ENCODE measurements around the gene FSTL4.
A peak's percentile ranks its signal among the peaks of the same experiment; 100 is the strongest.

The FSTL4 gene

DNA sequence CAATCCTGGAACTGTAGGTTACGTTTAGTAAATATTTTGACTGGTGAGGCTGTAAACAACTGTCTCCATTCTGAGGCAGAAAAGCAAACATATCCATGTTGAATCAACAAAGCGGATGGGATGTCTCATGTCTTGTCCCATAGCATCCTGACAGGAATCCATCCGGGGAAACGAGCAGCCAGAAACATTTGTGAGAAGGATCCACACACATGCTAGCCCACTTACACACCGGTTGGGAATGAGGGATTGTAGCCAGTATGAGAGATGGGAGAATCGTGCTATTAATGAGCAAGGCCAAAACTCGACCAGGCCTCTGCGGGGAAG, 117.5 kb downstream of the FSTL4 start:
- intact Hi-C loops (cut with DNase I) = no loop called here
- DNase-seq = peak in 1 of 42 donors; percentile 31

DNA sequence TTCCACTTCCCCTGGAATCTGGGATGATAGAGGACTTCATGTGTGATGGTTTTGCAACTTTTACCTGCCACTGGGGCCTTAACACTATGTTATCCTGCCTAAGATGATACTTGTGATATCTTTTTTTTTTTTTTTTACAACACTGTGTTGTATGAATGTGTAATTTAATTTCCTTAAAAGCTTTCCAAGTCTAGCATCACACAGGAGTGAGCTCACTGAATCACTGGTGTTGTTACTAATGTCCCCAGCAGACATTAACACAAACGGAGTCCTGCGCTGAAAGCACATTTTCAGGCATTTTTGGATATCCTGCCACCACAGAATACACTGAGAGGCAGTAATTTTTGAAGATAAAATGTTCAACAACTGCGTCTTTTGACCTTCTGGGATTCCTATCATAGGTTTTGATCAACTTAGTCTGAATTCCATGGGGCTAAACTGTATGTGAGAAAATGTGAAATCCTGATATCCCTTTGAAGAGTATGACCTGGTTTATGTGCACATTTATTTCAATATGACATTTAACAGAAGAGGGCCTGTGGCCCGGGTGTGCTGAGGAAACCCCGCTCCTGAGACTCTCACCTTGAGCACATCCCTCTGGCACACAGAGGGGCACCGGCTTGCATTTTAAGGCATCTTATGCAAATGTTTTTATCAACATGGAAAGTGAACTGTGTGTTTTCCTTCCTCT, 118.0 kb downstream of the FSTL4 start:
- DNase-seq = peak in 1 of 42 donors; percentile 33
- intact Hi-C loops (cut with DNase I) = no loop called here

DNA sequence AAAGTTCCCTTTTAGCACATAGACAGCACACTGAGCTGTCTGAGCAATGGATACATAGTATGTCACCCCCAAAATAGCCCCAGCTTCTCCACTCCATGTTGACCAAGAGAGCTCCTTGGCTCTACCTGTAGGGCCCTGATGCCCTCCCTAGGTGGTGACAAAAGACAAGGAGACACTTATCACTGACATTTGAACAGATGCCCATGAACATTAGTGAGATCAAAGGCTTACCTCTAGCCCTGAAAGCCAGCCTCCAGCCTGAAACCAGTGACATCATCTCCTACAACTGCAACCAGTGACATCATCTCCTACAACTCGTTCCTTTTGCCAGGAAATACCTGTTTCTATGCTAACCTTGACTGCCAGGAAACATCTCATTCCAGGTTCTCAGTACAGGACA, 122.7 kb downstream of the FSTL4 start:
- intact Hi-C loops (cut with DNase I) = no loop called here
- DNase-seq = peak in 1 of 42 donors; percentile 8

DNA sequence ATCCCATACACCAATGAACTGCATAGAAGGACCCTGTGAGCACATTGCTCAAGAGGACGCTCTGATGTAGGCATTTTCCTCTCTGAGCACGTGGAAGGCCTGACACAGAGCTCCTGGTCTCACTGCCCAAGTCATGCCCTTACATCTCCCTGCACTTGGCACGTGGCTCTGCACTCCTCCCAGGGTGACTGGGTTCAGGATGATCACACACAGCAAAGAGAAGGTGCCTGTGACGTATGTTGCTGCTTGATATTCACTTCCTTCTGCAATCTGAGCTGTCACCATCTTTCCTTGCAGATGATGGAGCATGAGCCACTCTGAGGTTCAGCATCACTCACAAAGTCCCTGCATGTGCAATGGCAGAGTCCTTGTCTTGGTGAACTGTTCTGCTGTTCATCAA, 125.2 kb downstream of the FSTL4 start:
- no peak for DNase-seq
- intact Hi-C loops (cut with DNase I) = no loop called here

DNA sequence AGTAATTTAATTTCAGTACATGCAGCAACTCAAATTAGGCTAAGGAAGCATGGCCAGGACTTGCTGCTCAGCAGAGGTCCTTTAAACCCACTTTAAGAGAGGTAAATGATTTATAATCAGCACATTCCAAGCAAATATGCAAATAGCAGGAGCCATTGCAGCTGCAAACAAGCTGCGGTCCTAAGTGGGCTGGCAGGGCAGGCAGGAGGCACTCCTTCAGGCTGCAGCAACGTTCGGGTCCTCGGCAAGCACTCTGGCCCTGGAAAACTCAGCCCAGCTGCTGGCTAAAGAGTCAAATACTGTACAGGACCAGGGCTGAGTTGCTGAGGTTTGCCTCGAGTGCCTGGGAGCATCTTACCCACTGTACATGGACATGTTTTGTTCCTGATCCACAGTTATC, 126.9 kb downstream of the FSTL4 start:
- intact Hi-C loops (cut with DNase I) = no loop called here
- DNase-seq = no peak

DNA sequence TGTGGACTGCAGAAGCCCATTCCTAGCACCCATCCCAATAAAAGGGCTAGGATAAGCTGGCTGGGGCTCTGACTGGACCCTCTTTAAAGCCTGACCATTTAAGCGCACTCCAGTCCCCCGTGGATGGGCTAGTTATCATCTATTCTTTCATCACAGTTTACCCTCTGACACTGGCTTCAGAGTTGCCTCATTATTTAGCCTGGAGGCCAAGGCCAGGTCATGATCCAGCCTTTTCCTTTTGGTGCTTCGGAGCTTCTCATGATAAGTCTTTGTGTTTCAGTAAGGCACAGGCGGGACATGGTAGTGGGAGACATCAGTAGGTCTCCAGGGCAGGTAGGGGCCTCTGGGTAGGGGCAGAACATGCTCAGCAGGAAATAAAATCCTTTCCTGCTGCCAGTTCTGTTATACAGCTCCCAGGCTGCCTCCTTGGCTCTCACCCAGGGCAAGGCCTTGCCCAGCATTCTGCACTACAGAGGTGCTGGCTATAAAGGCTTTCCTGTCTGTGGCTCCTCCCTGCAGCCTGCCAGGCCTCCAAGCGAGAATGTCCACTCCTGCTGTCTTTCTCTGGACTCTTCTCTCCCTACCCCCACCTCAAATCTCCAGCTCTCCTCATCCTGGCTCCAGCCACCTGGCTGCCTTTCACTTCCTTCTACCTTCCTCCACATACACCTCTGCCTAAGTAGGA, 128.8 kb downstream of the FSTL4 start:
- DNase-seq = peak in 2 of 42 donors; percentile 6 to 12
- intact Hi-C loops (cut with DNase I) = no loop called here

DNA sequence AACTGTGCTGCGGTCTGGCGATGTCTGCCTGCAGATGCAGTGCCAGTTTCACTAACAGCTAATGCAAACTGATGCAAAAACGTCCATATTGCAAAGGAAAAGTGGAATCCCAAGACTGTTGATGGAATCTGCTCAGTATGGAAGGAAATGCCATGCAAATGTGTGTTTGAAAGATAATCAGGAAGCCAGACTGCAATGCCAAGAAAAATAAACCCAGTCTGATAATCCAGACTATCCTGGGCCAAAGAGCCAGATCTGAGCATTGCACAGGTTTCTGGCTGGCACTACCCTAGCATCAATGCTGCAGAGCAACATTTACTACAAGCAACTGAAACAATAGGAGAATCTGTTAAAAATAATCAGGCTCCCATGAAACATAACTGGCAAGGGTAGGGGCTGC, 130.3 kb downstream of the FSTL4 start:
- intact Hi-C loops (cut with DNase I) = no loop called here
- DNase-seq = peak in 1 of 42 donors; percentile 4

DNA sequence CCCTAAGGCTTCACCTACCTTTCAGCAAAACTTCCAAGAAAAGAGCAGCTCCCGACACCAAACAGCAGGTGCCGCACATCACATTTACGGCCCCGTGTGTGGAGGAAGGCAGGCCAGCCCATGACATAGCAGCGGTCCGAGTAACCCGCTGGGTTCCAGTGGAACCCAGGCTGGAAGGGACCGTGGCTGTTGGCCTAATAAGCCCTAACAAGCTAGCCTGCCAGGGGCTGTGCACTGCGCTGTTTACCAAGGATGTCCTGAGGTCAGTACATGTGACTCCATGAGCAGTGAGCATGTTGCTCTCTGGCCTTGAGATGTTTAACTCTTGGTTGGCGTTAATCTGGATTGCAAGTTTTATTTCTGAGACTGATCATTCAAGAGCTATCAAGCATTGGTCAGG, 131.5 kb downstream of the FSTL4 start:
- peak in 1 of 42 donors; percentile 4 for DNase-seq
- intact Hi-C loops (cut with DNase I) = no loop called here

DNA sequence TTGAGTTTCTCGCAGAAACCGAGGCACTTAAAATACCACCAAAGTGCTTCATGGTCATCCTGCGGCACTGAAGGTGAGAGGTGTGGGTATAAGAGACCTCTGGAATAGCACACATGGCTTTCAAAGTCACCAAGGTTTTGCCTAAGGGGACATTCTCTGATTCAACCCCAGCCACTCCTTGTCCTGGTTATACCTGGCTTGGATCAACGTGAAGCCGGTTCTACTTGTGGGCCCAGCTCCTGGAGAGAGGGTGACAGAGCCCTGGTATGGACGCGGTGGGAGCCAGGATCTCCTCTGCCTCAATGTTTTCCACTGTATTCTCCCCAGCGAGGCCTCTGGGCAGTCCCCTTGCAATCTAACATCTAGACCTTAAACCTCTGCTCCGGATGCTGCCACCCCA, 132.0 kb downstream of the FSTL4 start:
- intact Hi-C loops (cut with DNase I) = no loop called here
- DNase-seq = peak in 1 of 42 donors; percentile 5

DNA sequence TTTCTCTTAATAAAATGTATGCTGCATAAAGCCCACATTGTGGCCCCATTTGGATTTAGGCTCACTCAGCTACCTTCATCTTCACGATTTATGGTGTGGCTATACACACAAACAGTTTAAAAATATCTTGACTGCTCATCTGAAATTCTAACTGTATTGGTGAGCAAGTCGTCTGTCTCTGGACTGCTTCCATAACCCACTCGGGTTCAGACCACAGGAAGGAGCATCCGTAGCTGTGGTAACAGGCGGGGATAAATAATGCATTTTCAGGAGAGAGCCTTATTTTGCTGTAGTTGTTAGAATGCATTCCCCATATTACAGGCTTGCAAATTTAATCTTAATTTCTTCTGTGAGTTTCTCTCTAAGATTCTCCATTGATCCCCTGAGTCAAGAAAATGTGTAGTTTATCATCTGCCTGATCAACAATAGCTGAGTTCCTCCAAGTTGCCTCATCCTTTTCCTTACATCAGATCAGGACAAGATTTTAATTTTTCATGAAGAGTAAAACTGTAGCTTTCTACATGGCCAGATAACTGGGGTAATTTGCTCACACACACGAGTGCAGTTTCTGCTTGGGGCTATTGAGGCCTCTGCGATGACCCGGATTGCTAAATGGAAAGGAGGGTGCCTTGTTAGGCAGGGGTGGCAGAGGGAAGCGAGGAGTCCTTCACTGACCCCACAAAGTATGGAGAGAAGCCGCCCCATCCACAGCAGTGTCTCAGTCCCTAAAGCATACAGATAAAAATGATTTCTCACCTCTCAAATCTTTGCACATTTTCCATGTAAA, 133.9 kb downstream of the FSTL4 start:
- intact Hi-C loops (cut with DNase I) = no loop called here
- DNase-seq = peak in 2 of 42 donors; percentile 0 to 29

DNA sequence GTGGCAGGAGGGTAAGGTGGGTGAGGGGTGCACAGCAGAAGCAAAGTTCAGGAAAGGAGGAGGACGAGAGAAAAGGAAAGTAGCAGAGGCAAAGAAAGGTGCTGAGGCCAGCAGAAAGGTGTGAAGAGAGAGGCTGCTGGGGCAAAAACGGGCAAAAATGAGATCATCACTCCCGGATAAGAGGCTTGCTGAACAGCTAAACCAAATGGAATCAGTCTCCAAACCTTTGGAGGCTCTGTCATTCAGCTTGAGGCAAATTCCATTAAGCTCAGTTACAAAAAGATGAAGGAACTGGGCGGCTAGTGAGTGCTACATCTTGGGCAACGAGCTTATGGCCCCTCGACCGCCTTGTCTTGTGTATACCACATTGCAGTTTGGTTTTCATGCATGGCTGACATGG, 136.4 kb downstream of the FSTL4 start:
- intact Hi-C loops (cut with DNase I) = no loop called here
- no peak for DNase-seq

DNA sequence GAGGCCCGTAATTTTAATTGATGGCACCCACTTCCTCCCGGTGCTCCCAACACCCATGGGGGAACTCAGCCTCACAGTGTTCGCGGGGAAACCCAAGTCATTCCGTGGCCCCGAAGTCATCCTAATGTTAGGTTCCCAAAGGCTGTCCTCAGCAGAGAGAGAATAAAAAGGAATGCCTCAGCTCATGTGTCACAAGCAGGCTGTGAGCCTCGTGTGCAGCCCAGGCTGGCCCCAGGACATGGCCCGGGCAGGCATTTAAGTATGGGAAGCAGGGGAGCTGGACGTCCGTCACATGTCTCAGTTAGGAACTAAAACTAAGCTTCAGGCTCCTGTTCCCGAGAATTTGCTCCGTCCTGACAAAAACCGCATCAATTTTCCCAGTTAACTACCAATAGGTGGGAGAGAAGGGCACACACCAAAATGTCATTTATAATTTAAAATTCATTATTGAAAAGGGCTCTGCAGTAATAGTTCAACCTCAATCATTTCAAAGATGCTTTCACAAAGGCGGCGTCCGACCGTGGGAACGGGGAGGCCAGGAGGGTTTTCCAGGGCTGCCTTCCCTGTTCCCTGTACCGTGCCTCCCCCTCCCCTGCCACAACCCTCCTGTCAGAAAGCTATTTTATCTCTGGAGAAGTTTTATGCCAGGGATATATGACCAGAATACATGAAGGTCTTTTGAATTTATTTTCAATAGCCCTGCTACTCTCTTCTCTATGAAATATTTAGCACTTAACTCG, 137.3 kb downstream of the FSTL4 start:
- DNase-seq = peak in 2 of 42 donors; percentile 6 to 15
- intact Hi-C loops (cut with DNase I) = no loop called here

DNA sequence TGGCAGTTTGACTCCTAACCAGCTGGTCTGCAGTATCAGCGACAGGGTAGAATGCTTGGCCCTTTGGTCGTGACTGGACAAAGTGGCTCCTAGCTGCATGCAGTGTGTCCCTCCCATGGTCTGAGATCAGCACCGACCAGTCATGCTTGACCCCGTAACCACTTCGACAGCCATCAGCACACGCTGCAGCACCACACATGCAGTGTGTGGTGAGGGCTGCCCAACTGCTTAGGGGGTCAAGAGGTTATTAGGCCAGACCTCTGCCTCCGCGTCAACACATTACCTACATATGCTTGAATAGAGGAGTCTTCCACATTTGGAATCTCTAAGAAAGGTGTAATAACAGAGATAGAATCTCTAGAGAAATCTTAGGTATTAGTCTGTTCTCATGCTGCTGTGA, 139.1 kb downstream of the FSTL4 start:
- peak in 1 of 42 donors; percentile 1 for DNase-seq
- intact Hi-C loops (cut with DNase I) = no loop called here

DNA sequence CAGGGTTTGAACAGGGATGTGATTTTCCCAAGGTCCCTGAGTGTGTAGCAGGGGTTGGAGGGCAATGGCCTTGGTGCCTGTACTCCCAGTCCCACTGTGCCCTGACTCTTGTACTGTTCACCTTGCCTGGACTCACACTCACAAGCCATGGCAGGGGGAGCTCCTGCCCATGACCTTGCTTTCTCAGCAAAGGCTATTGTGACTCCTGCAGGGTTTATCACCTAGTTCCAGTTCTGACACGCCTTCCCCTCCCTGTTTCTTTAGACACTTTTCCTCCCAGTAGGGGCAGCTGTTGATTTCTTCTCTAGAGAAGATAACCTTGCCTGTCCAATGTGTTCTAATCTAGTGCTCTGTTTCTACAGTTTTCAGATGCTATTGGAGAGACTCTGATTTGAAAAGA, 139.5 kb downstream of the FSTL4 start:
- intact Hi-C loops (cut with DNase I) = no loop called here
- peak in 2 of 42 donors; percentile 1 to 6 for DNase-seq

DNA sequence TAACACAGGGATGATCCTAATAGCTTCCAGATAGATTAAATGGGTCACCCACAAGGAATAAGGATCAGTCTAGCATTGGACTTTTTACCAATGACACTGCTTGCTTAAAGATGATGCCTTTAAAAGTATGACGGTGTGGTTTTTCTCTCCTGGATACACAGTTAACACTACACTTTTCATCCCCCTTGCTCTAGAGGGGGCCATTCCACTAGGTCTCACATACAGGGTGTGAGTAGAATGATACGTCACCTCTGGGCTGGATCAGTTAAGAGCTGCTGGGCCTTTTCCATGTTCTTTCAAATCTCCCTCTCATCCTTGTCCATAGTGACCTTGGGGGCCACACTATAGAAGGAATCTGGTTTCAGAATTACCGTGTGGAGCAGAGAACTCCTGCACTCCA, 140.6 kb downstream of the FSTL4 start:
- no peak for DNase-seq
- intact Hi-C loops (cut with DNase I) = no loop called here

DNA sequence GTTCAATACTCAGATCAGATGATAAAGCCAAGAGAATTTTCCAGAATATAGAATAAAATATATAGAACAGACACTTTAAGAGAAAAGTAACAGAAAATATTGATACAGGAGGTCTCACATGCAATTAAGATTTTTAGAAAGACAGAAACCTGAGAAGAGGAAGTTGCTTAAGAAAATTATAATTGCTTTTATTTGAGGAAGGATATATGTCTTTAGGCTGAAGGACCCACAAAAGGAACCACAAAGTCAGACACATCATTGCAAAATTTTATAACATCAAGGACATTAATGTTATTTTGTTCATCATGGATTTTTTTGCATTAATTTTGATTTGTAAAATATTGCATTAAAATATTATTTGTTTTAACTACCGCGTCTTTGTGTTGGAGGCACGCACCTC, 141.5 kb downstream of the FSTL4 start:
- intact Hi-C loops (cut with DNase I) = no loop called here
- DNase-seq = no peak

DNA sequence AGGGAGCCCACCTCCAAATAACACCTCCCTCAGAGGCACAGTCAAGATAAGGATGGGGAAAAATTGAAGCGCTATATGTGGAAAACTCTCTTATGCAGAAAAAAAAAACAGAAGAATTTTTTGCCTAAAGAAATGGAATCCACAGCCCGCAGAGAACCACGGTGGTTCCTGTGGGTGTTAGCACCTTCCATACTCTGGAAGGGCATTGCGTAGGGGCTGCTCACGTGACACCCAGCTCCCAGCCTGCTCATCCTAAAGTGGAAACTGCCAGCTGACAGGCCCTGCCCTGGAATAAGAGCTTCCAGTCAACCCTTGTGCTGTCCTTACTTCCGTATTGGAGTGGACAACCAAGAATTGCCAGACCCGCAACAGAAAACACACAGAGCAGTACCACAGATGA, 142.5 kb downstream of the FSTL4 start:
- DNase-seq = peak in 39 of 42 donors; percentile 18 to 82 (median 56)
- intact Hi-C loops (cut with DNase I) = no loop called here

DNA sequence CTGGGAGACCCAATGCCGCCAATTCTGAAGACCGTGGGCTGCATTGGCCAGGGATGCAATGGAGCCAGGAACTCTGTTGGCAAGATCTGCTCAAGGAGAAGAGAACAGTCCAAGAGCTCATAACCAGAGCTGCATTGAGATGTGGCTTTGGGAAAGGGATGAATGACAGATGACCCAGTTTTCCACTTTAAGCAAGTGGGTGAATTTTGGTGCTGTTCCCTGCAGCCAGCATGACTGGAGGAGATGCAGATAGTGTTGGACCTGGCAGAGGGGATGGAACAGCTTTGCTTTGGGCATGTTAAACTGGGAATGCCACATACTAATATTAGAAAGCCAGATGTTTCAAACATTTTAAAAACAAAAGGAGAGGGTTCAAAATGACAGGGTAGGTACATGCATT, 143.1 kb downstream of the FSTL4 start:
- intact Hi-C loops (cut with DNase I) = no loop called here
- peak in 6 of 42 donors; percentile 17 to 51 (median 30) for DNase-seq

DNA sequence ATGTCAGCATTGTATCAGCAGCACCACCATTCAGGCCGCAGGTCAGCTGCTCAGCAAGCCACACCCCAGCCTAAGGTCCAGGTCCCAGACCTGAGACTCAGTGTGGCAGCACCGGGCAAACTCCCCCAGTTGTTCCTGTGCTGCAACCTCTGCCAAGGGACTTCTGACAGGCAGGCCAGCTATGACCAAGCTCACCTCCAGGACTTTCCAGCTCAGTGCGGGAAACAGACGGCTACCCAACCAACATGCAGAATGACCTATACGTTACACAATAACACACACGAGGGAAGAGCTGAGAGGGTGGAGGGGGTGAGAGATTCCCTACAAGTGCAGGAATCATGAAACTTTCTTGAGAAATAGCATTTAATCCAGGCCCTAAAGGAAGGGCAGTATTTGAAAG, 143.7 kb downstream of the FSTL4 start:
- DNase-seq = peak in 1 of 42 donors; percentile 39
- intact Hi-C loops (cut with DNase I) = no loop called here

Data from head of caudate nucleus (tissue), 42 donors.